Measurements from ENCODE around the gene SLC38A8. TPM values are rescaled to one million over a fixed set of nuclear protein-coding genes. Genes with fewer than 3 reads are reported as not detected.

Gene SLC38A8
- total and polyA plus RNA-seq, 4 donors = 0.08 to 1.0 (median 0.32) TPM

Small RNAs within 50 kb of the gene (small RNA-seq; reads per million reads assigned to genes)
- gene RNA5SP432 = not detected

Other genes starting within 250 kb of the SLC38A8 start
- 10 to 100 TPM in 1 of 2 donors, 1 to 10 TPM in 1; 5.1 to 57.2 TPM for gene HSBP1, start 234.8 kb downstream of the SLC38A8 start, total RNA-seq
- 100 to 1,000 TPM in 1 of 2 donors, 10 to 100 TPM in 1; 19.4 to 106 TPM for gene HSBP1, start 234.8 kb downstream of the SLC38A8 start, polyA plus RNA-seq
- 10 to 100 TPM in 1 of 2 donors, 1 to 10 TPM in 1; 3.7 to 24.4 TPM for gene MLYCD, start 143.7 kb downstream of the SLC38A8 start, total RNA-seq
- gene MLYCD, start 143.7 kb downstream of the SLC38A8 start, polyA plus RNA-seq = 1 to 10 TPM; 7.1 to 7.8 TPM
- gene OSGIN1, start 89.6 kb downstream of the SLC38A8 start, total RNA-seq = 10 to 100 TPM in 1 of 2 donors, 1 to 10 TPM in 1; 7.1 to 47.2 TPM
- 10 to 100 TPM; 73.6 to 90.4 TPM for gene OSGIN1, start 89.6 kb downstream of the SLC38A8 start, polyA plus RNA-seq
- 1 to 10 TPM in 1 of 2 donors, not detected in 1; 2.7 TPM for gene NECAB2, start 74.6 kb downstream of the SLC38A8 start, total RNA-seq
- gene NECAB2, start 74.6 kb downstream of the SLC38A8 start, polyA plus RNA-seq = 1 to 10 TPM; 2.9 to 3.8 TPM
- gene MBTPS1, start 74.1 kb upstream of the SLC38A8 start, total RNA-seq = 10 to 100 TPM; 32.6 to 65.0 TPM
- gene MBTPS1, start 74.1 kb upstream of the SLC38A8 start, polyA plus RNA-seq = 10 to 100 TPM; 21.1 to 29.0 TPM
- 1 to 10 TPM; 6.8 to 9.6 TPM for gene HSDL1, start 102.4 kb upstream of the SLC38A8 start, total RNA-seq
- 1 to 10 TPM; 3.0 to 3.8 TPM for gene HSDL1, start 102.4 kb upstream of the SLC38A8 start, polyA plus RNA-seq
- gene DNAAF1, start 102.5 kb upstream of the SLC38A8 start, total RNA-seq = under 1 TPM; under 0.01 to 0.08 TPM
- gene DNAAF1, start 102.5 kb upstream of the SLC38A8 start, polyA plus RNA-seq = under 1 TPM in 1 of 2 donors, not detected in 1; 0.06 TPM
- gene TAF1C, start 144.3 kb upstream of the SLC38A8 start, total RNA-seq = 10 to 100 TPM; 10.4 to 34.5 TPM
- 10 to 100 TPM; 10.2 to 12.1 TPM for gene TAF1C, start 144.3 kb upstream of the SLC38A8 start, polyA plus RNA-seq
- under 1 TPM in 1 of 2 donors, not detected in 1; 0.33 TPM for gene ADAD2, start 148.4 kb upstream of the SLC38A8 start, total RNA-seq
- under 1 TPM; 0.14 to 0.44 TPM for gene ADAD2, start 148.4 kb upstream of the SLC38A8 start, polyA plus RNA-seq
- gene KCNG4, start 197.2 kb upstream of the SLC38A8 start, total RNA-seq = not detected
- gene KCNG4, start 197.2 kb upstream of the SLC38A8 start, polyA plus RNA-seq = not detected

Data from liver (tissue), 5 donors.